K562 (cell line): Measurements from ENCODE around the gene TRIM47. TPM values are rescaled to one million over a fixed set of nuclear protein-coding genes. Genes with fewer than 3 reads are reported as not detected.

Experiments used
- NBN ChIP-seq: fragments of 450-650 bp; IDR thresholded peaks from 2 replicates; pipeline ENCODE4 v1.6.1; 2016; ENCODE audit warnings: low read depth, mild to moderate bottlenecking
- RBFOX2 ChIP-seq: fragments of 200-400 bp; formaldehyde crosslinking; IDR thresholded peaks from 2 replicates; pipeline ENCODE4 v1.6.1; 2017; ENCODE audit warnings: low read depth, mild to moderate bottlenecking, low read length, moderate library complexity
- ZBTB33 ChIP-seq: sonication (generic); formaldehyde crosslinking; IDR thresholded peaks from 2 replicates; pipeline ENCODE4 v1.8.1; 2023; ENCODE audit warnings: mild to moderate bottlenecking, missing genetic modification reagents
- ZNF764 ChIP-seq: fragments of 250-450 bp; sonication (Bioruptor Pico); IDR thresholded peaks from 2 replicates; pipeline ENCODE4 v1.4.0; 2020; ENCODE audit warnings: low read depth, mild to moderate bottlenecking, moderate library complexity
- polyA plus RNA-seq, 8 experiments: library from polyadenylated mRNA; depleted of rRNA in 4 of 8; stranded (reverse) in 5 of 8; unstranded in 3 of 8; fragments of >200 nt; fragmentation: Nextera tagmentation in 2 of 8; fragmentation: Illumina TruSeq in 1 of 8; extraction: Ambion mirVana in 2 of 8; extraction: Trizol in 1 of 8; gene quantifications; 2 replicates each; pipeline versions ENCODE4 v1.2.1 to v1.2.3, GENCODE V29; 2011 to 2014; ENCODE audit warnings: inconsistent platforms in 1 of 8, missing spikeins in 1 of 8
- total RNA-seq, 7 experiments: library from RNA; depleted of rRNA in 6 of 7; stranded (reverse); fragments of >200 nt in 6 of 7; fragmentation: Illumina TruSeq in 2 of 7; extraction: Trizol in 2 of 7; gene quantifications; 2 replicates each; pipeline versions ENCODE4 v1.2.1 to v1.2.3, GENCODE V29; 2011 to 2021; ENCODE audit warnings: low replicate concordance in 1 of 7
- TF ChIP-seq, protein P1 (sequence below), 3 experiments: IDR thresholded peaks in 2 of 3; conservative IDR thresholded peaks in 1 of 3; 2 replicates each; pipeline ENCODE4 v1.5.1; 2011 to 2012; ENCODE audit warnings: low read length in 3 of 3, mild to moderate bottlenecking in 3 of 3, control low read depth in 2 of 3, improper control_type of control experiment in 1 of 3, inconsistent platforms in 1 of 3, low read depth in 1 of 3, mixed read lengths in 1 of 3, moderate library complexity in 1 of 3; ENCODE audit not compliant: insufficient read depth in 2 of 3
- TF ChIP-seq, protein P2 (sequence below): sonication (generic); formaldehyde crosslinking; IDR thresholded peaks from 2 replicates; pipeline ENCODE4 v1.8.0; 2022; ENCODE audit warnings: missing genetic modification reagents, mild to moderate bottlenecking, moderate library complexity, borderline replicate concordance

Gene TRIM47
- total and polyA plus RNA-seq, 9 of the 15 experiments (the other 6 are each of a cell fraction or from before 2014, with no cell fraction given), result 0.56 to 6.1 (median 3.2) TPM

DNA sequence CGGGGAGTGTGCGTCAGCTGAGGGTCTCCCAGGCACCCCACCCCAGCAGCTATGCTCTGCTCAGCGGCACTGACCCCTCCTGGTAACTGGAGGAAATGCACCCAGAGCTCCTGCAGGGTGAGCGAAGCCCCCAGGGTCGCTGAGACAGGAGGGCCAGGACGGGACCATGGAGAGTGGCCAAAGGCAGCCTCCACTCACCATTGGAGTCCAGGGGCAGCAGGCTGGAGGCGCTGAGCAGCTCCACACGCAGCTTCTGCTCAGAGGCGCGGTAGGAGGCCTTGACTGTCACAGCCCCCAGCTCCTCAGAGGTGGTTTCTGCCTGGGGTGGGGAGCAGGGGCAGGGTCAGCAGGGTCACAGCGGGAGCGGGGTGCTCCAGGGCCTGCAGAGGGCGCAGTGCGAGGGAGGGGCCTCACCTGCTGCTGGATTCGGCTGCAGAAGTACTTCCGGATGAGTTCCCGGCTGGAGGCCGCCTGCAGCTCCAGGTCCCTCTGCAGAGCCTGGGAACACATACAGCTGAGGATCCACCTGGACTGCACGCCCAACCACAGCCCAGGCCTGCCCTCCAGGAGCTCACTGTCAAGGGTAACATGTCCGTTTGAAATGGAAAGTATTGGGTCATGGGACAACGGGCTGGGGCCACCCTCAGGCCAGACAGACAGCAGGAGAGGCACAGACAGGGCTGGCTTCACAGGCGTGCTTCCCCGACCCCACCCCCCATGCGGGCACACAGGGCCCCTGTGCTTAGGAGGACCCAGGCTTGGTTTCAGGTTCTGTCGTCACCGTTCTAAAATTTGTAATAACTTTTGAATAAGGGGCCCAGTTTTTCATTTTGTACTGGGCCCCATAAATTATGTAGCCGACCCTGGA is 48.0 kb downstream of the TRIM47 start (continued):
- TF ChIP-seq, protein P1, sequence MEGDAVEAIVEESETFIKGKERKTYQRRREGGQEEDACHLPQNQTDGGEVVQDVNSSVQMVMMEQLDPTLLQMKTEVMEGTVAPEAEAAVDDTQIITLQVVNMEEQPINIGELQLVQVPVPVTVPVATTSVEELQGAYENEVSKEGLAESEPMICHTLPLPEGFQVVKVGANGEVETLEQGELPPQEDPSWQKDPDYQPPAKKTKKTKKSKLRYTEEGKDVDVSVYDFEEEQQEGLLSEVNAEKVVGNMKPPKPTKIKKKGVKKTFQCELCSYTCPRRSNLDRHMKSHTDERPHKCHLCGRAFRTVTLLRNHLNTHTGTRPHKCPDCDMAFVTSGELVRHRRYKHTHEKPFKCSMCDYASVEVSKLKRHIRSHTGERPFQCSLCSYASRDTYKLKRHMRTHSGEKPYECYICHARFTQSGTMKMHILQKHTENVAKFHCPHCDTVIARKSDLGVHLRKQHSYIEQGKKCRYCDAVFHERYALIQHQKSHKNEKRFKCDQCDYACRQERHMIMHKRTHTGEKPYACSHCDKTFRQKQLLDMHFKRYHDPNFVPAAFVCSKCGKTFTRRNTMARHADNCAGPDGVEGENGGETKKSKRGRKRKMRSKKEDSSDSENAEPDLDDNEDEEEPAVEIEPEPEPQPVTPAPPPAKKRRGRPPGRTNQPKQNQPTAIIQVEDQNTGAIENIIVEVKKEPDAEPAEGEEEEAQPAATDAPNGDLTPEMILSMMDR (IDR thresholded peaks at IDR 0.05 in 2 of 3, conservative IDR thresholded peaks at IDR 0.05 in 1 of 3; ENCODE audit: insufficient read depth in 2 of 3, low read depth in 1 of 3, low read length in 3 of 3), result peak; percentile 55 to 72 (median 59)
- TF ChIP-seq, protein P2, sequence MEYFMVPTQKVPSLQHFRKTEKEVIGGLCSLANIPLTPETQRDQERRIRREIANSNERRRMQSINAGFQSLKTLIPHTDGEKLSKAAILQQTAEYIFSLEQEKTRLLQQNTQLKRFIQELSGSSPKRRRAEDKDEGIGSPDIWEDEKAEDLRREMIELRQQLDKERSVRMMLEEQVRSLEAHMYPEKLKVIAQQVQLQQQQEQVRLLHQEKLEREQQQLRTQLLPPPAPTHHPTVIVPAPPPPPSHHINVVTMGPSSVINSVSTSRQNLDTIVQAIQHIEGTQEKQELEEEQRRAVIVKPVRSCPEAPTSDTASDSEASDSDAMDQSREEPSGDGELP (CRISPR knock-in tag), result peak; percentile 5; the same call in 1 of the 2 replicates
- 0 out of 2 replicates have a peak, but pooled peaks have one; percentile 37 for TF ChIP-seq ZNF764
- TF ChIP-seq RBFOX2, result peak; percentile 60
- no peak for TF ChIP-seq NBN
- peak; percentile 64 for TF ChIP-seq ZBTB33 (CRISPR knock-in tag)
- TF ChIP-seq, all 486 proteins: peak for 12
